WTC11 (cell line): ENCODE results near the gene KBTBD3. TPM values are rescaled to one million over a fixed set of nuclear protein-coding genes. Genes with fewer than 3 reads are reported as not detected.

ENCODE experiments used
- ATAC-seq: fragments of 200-7000 bp; cut with Tn5 transposase; 2 replicates; pipeline ENCODE4 v1.10.0; 2021; ENCODE audit warnings: mild to moderate bottlenecking, moderate library complexity
- CTCF ChIA-PET: fragments of 300-600 bp; sonication (Branson Sonifier 250); formaldehyde crosslinking; loops from one replicate; lab custom pipeline; 2021; ENCODE audit warnings: antibody characterized with exemption; lab: Charles Lee
- POLR2A ChIA-PET: fragments of 350-600 bp; sonication (Branson Sonifier 250); formaldehyde crosslinking; loops from one replicate; lab custom pipeline; 2021; ENCODE audit warnings: antibody characterized with exemption; lab: Charles Lee
- DNase-seq: peaks from one replicate; pipeline ENCODE4 v3.0.0; 2021; ENCODE audit warnings: low spot score
- H3K27ac Mint-ChIP-seq: 2 replicates; pipeline ENCODE4 v1.8.0; 2021; ENCODE audit warnings: mixed read lengths
- H3K27me3 Mint-ChIP-seq: 2 replicates; pipeline ENCODE4 v1.8.0; 2021; ENCODE audit warnings: low read depth, mild to moderate bottlenecking, moderate library complexity, mixed read lengths
- H3K36me3 Mint-ChIP-seq: 2 replicates; pipeline ENCODE4 v1.8.0; 2021; ENCODE audit warnings: mixed read lengths
- H3K4me1 Mint-ChIP-seq: 2 replicates; pipeline ENCODE4 v1.8.0; 2022; ENCODE audit warnings: mixed read lengths
- H3K4me3 Mint-ChIP-seq: 2 replicates; pipeline ENCODE4 v1.8.0; 2021; ENCODE audit warnings: mild to moderate bottlenecking, moderate library complexity, mixed read lengths
- H3K9me3 Mint-ChIP-seq: 2 replicates; pipeline ENCODE4 v1.8.0; 2021; ENCODE audit warnings: mixed read lengths
- CREM ChIP-seq: sonication (generic); formaldehyde crosslinking; IDR thresholded peaks from 2 replicates; pipeline ENCODE4 v1.8.1; 2022; ENCODE audit warnings: mild to moderate bottlenecking, missing genetic modification reagents, moderate library complexity
- ESRRA ChIP-seq: sonication (generic); formaldehyde crosslinking; IDR thresholded peaks from 2 replicates; pipeline ENCODE4 v1.8.1; 2022; ENCODE audit warnings: mild to moderate bottlenecking, missing genetic modification reagents, borderline replicate concordance
- ETV6 ChIP-seq: sonication (generic); formaldehyde crosslinking; IDR thresholded peaks from 2 replicates; pipeline ENCODE4 v1.8.1; 2022; ENCODE audit warnings: mild to moderate bottlenecking, missing genetic modification reagents
- FOXJ3 ChIP-seq: sonication (generic); formaldehyde crosslinking; IDR thresholded peaks from 2 replicates; pipeline ENCODE4 v1.9.0; 2021; ENCODE audit warnings: missing genetic modification reagents, mild to moderate bottlenecking, borderline replicate concordance
- JUN ChIP-seq: sonication (generic); formaldehyde crosslinking; IDR thresholded peaks from 2 replicates; pipeline ENCODE4 v1.8.0; 2023; ENCODE audit warnings: mild to moderate bottlenecking, missing genetic modification reagents
- NR3C1 ChIP-seq: sonication (generic); formaldehyde crosslinking; conservative IDR thresholded peaks from 2 replicates; pipeline ENCODE4 v1.8.1; 2023; ENCODE audit warnings: low read depth, mild to moderate bottlenecking, missing genetic modification reagents
- RORB ChIP-seq: fragments of 250-450 bp; sonication (Bioruptor Pico); IDR thresholded peaks from 2 replicates; pipeline ENCODE4 v1.9.0; 2021; ENCODE audit warnings: mild to moderate bottlenecking
- ZBTB21 ChIP-seq: sonication (generic); formaldehyde crosslinking; IDR thresholded peaks from 2 replicates; pipeline ENCODE4 v1.8.1; 2023; ENCODE audit warnings: mild to moderate bottlenecking, missing genetic modification reagents, borderline replicate concordance
- ZNF263 ChIP-seq: sonication (generic); formaldehyde crosslinking; IDR thresholded peaks from 2 replicates; pipeline ENCODE4 v1.8.1; 2022; ENCODE audit warnings: low read depth, mild to moderate bottlenecking, moderate library complexity, missing genetic modification reagents
- ZNF423 ChIP-seq: fragments of 250-450 bp; sonication (Bioruptor Pico); IDR thresholded peaks from 2 replicates; pipeline ENCODE4 v2.1.2; 2022; ENCODE audit warnings: mild to moderate bottlenecking, moderate library complexity
- ZNF671 ChIP-seq: fragments of 250-450 bp; sonication (Bioruptor Pico); IDR thresholded peaks from 2 replicates; pipeline ENCODE4 v1.8.0; 2021; ENCODE audit warnings: mild to moderate bottlenecking
- total RNA-seq: library from RNA; stranded (reverse); gene quantifications from 3 replicates; pipeline ENCODE4 v1.2.3, GENCODE V29; 2021
- TF ChIP-seq, protein P1 (sequence below): sonication (generic); formaldehyde crosslinking; IDR thresholded peaks from 2 replicates; pipeline ENCODE4 v1.8.1; 2023; ENCODE audit warnings: mild to moderate bottlenecking, missing genetic modification reagents, moderate library complexity
- TF ChIP-seq, protein P2 (sequence below): sonication (generic); formaldehyde crosslinking; IDR thresholded peaks from 2 replicates; pipeline ENCODE4 v1.8.0; 2022; ENCODE audit warnings: mild to moderate bottlenecking, missing genetic modification reagents
- TF ChIP-seq, protein P3 (sequence below): sonication (generic); formaldehyde crosslinking; conservative IDR thresholded peaks from 2 replicates; pipeline ENCODE4 v1.8.1; 2022; ENCODE audit warnings: mild to moderate bottlenecking, missing genetic modification reagents
- TF ChIP-seq, protein P4 (sequence below): sonication (generic); formaldehyde crosslinking; IDR thresholded peaks from 2 replicates; pipeline ENCODE4 v1.8.0; 2022; ENCODE audit warnings: missing genetic modification reagents
- TF ChIP-seq, protein P5 (sequence below): sonication (generic); formaldehyde crosslinking; IDR thresholded peaks from 2 replicates; pipeline ENCODE4 v1.8.1; 2023; ENCODE audit warnings: mild to moderate bottlenecking, missing genetic modification reagents, moderate library complexity
- TF ChIP-seq, protein P6 (sequence below): sonication (generic); formaldehyde crosslinking; IDR thresholded peaks from 2 replicates; pipeline ENCODE4 v1.8.0; 2022; ENCODE audit warnings: mild to moderate bottlenecking, missing genetic modification reagents
- TF ChIP-seq, protein P7 (sequence below): sonication (generic); formaldehyde crosslinking; IDR thresholded peaks from 2 replicates; pipeline ENCODE4 v1.8.1; 2023; ENCODE audit warnings: mild to moderate bottlenecking, missing genetic modification reagents, borderline replicate concordance

Gene KBTBD3
- total RNA-seq, 1 experiment from 2014 or later, result 4.1 TPM

DNA sequence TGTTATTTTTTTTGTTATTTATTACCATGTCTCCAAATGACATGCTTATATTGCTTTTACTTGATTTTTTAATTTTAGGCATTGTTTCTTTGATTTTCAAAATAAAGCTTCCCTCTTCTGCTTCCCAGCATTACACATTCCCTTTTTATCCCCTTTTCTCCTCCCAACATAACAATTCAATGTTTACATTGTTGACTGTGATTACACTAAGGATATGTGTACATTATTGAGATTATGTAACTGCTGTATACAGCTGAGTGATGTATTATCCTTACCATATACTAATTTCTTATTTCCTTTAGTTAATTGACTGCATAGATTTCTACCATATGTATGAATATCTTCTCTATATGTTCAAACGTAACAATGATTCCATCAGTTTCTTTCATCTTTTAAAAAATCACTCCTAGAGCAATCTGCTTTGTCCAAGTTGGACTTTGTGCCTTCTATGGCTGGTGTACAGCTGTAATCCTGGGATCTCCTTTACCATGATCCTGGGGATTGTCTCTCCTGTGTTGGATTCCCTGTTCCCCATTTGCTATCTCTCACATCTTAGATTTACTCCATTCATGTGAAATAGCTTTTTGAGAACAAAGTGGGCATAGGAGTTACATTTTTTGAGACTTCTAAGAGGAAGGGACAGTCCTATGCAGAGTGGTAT is 21.9 kb upstream of the KBTBD3 start:
- no peak overlapping the region; the same call in 1 of the 2 replicates for H3K27ac Mint-ChIP-seq
- POLR2A ChIA-PET, result no interaction called here
- CTCF ChIA-PET, result interaction anchor here (1.1 kb wide), 1 partner anchor 22 kb away, joined by 3 read pairs; the partner anchor contains the start of genes AASDHPPT and KBTBD3

DNA sequence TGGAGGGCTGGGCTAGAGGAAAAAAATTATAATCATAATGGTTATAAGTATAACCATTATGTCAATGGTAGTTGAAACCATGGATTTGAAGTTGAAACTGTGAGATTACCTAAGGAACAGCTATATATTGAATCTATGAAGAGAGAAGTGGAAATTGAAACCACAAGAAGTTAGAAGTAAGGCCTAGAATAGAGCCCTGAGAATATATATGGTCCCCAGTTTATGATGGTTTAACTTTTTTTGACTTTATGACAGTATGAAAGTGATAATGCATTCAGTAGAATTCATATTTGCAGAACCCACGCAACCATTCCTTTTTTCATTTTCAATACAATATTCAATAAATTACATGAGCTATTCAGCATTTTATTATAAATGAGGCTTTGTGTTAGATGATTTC is 15.3 kb upstream of the KBTBD3 start:
- Mint-ChIP-seq H3K4me3 (no peak overlapping the region), H3K27me3 (no peaks in the 10 kb centered on the region), H3K27ac (no peak overlapping the region), H3K9me3 (no peaks in the 10 kb centered on the region), H3K36me3 (peaks cover 45% of the 10 kb centered on the region), H3K4me1 (peaks cover 10% of the 10 kb centered on the region)
- no peak for TF ChIP-seq ETV6 (CRISPR knock-in tag)
- no peak for ATAC-seq
- ChIA-PET POLR2A (no interaction called here), CTCF (no interaction called here)
- DNase-seq, result no peak

More for the DNA sequence above, 21.9 kb upstream of the KBTBD3 start:
- DNase-seq (no peak), ATAC-seq (no peak)
- peaks cover 38% of the 10 kb centered on the region for H3K36me3 Mint-ChIP-seq
- H3K4me3 Mint-ChIP-seq, result no peak overlapping the region
- H3K9me3 Mint-ChIP-seq, result peaks cover 12% of the 10 kb centered on the region
- TF ChIP-seq, protein P1, sequence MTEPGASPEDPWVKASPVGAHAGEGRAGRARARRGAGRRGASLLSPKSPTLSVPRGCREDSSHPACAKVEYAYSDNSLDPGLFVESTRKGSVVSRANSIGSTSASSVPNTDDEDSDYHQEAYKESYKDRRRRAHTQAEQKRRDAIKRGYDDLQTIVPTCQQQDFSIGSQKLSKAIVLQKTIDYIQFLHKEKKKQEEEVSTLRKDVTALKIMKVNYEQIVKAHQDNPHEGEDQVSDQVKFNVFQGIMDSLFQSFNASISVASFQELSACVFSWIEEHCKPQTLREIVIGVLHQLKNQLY (CRISPR knock-in tag), result no peak
- TF ChIP-seq RORB (CRISPR knock-in tag), result no peak
- TF ChIP-seq, protein P2, sequence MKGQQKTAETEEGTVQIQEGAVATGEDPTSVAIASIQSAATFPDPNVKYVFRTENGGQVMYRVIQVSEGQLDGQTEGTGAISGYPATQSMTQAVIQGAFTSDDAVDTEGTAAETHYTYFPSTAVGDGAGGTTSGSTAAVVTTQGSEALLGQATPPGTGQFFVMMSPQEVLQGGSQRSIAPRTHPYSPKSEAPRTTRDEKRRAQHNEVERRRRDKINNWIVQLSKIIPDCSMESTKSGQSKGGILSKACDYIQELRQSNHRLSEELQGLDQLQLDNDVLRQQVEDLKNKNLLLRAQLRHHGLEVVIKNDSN (CRISPR knock-in tag), result no peak
- TF ChIP-seq NR3C1 (CRISPR knock-in tag), result no peak
- TF ChIP-seq, protein P3, sequence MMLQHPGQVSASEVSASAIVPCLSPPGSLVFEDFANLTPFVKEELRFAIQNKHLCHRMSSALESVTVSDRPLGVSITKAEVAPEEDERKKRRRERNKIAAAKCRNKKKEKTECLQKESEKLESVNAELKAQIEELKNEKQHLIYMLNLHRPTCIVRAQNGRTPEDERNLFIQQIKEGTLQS (CRISPR knock-in tag), result no peak
- no peak for TF ChIP-seq CREM (CRISPR knock-in tag)
- TF ChIP-seq, protein P4, sequence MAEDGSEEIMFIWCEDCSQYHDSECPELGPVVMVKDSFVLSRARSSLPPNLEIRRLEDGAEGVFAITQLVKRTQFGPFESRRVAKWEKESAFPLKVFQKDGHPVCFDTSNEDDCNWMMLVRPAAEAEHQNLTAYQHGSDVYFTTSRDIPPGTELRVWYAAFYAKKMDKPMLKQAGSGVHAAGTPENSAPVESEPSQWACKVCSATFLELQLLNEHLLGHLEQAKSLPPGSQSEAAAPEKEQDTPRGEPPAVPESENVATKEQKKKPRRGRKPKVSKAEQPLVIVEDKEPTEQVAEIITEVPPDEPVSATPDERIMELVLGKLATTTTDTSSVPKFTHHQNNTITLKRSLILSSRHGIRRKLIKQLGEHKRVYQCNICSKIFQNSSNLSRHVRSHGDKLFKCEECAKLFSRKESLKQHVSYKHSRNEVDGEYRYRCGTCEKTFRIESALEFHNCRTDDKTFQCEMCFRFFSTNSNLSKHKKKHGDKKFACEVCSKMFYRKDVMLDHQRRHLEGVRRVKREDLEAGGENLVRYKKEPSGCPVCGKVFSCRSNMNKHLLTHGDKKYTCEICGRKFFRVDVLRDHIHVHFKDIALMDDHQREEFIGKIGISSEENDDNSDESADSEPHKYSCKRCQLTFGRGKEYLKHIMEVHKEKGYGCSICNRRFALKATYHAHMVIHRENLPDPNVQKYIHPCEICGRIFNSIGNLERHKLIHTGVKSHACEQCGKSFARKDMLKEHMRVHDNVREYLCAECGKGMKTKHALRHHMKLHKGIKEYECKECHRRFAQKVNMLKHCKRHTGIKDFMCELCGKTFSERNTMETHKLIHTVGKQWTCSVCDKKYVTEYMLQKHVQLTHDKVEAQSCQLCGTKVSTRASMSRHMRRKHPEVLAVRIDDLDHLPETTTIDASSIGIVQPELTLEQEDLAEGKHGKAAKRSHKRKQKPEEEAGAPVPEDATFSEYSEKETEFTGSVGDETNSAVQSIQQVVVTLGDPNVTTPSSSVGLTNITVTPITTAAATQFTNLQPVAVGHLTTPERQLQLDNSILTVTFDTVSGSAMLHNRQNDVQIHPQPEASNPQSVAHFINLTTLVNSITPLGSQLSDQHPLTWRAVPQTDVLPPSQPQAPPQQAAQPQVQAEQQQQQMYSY (CRISPR knock-in tag), result no peak
- no peak for TF ChIP-seq ZNF423 (CRISPR knock-in tag)
- TF ChIP-seq, protein P5, sequence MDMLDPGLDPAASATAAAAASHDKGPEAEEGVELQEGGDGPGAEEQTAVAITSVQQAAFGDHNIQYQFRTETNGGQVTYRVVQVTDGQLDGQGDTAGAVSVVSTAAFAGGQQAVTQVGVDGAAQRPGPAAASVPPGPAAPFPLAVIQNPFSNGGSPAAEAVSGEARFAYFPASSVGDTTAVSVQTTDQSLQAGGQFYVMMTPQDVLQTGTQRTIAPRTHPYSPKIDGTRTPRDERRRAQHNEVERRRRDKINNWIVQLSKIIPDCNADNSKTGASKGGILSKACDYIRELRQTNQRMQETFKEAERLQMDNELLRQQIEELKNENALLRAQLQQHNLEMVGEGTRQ, result no peak
- peaks cover 15% of the 10 kb centered on the region for H3K4me1 Mint-ChIP-seq
- H3K27me3 Mint-ChIP-seq, result no peaks in the 10 kb centered on the region

DNA sequence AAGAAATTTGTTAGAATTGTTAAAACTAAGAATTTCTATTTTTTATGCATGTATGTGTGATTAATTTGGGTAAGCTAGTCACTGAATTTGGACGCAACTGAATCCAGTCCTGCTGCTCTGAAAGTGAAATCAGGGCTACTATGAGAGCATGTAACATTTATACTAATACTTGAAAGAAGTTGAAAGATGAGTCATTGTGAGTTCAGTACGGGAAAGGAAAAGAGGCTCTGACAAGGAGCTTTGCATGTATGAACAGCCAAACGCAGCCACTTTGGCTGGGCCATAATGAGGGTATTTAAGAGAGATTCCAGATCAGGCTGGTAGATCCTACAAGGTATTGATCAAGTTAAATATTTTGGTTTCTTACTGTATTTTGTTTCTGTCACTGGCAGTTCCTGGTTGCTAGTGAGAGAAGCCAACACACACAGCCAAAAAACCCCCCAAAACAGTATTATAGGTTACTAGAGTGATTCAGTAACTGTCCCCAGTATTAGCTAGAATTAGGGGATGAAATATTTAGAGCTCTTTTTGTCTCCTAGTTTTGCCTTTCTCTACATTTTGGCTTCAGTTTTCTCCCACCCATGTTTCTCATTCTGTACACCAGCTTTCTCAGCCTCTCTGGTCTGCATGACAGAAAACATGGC is 14.5 kb upstream of the KBTBD3 start:
- DNase-seq (no peak), ATAC-seq (no peak)
- Mint-ChIP-seq H3K4me1 (peaks cover 11% of the 10 kb centered on the region), H3K9me3 (no peaks in the 10 kb centered on the region), H3K27me3 (no peaks in the 10 kb centered on the region), H3K4me3 (no peak overlapping the region), H3K36me3 (peaks cover 36% of the 10 kb centered on the region), H3K27ac (no peak overlapping the region)
- ChIA-PET CTCF (no interaction called here), POLR2A (no interaction called here)
- TF ChIP-seq, protein P1 (CRISPR knock-in tag), result no peak
- TF ChIP-seq JUN (CRISPR knock-in tag) (no peak), ZNF263 (CRISPR knock-in tag) (no peak), ESRRA (CRISPR knock-in tag) (no peak), FOXJ3 (CRISPR knock-in tag) (no peak), ZNF671 (CRISPR knock-in tag) (no peak), ZBTB21 (CRISPR knock-in tag) (no peak)
- TF ChIP-seq, protein P6, sequence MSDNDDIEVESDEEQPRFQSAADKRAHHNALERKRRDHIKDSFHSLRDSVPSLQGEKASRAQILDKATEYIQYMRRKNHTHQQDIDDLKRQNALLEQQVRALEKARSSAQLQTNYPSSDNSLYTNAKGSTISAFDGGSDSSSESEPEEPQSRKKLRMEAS (CRISPR knock-in tag), result no peak
- TF ChIP-seq, protein P7, sequence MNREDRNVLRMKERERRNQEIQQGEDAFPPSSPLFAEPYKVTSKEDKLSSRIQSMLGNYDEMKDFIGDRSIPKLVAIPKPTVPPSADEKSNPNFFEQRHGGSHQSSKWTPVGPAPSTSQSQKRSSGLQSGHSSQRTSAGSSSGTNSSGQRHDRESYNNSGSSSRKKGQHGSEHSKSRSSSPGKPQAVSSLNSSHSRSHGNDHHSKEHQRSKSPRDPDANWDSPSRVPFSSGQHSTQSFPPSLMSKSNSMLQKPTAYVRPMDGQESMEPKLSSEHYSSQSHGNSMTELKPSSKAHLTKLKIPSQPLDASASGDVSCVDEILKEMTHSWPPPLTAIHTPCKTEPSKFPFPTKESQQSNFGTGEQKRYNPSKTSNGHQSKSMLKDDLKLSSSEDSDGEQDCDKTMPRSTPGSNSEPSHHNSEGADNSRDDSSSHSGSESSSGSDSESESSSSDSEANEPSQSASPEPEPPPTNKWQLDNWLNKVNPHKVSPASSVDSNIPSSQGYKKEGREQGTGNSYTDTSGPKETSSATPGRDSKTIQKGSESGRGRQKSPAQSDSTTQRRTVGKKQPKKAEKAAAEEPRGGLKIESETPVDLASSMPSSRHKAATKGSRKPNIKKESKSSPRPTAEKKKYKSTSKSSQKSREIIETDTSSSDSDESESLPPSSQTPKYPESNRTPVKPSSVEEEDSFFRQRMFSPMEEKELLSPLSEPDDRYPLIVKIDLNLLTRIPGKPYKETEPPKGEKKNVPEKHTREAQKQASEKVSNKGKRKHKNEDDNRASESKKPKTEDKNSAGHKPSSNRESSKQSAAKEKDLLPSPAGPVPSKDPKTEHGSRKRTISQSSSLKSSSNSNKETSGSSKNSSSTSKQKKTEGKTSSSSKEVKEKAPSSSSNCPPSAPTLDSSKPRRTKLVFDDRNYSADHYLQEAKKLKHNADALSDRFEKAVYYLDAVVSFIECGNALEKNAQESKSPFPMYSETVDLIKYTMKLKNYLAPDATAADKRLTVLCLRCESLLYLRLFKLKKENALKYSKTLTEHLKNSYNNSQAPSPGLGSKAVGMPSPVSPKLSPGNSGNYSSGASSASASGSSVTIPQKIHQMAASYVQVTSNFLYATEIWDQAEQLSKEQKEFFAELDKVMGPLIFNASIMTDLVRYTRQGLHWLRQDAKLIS (CRISPR knock-in tag), result no peak
